H1 (cell line): ENCODE measurements around the gene ARAP2. TPM values are rescaled to one million over a fixed set of nuclear protein-coding genes. Genes with fewer than 3 reads are reported as not detected.

Experiments used
- ATF3 ChIP-seq: IDR thresholded peaks from 2 replicates; pipeline ENCODE4 v1.6.1; 2011; ENCODE audit warnings: low read depth, mild to moderate bottlenecking, low read length; ENCODE audit not compliant: insufficient read depth
- BACH1 ChIP-seq: IDR thresholded peaks from 2 replicates; pipeline ENCODE4 v1.6.1; 2012; ENCODE audit warnings: low read length, improper control_type of control experiment
- EP300 ChIP-seq, 2 experiments: IDR thresholded peaks; 1 replicate in 1 of 2; 2 replicates in 1 of 2; pipeline ENCODE4 v1.6.1; 2011 to 2012; ENCODE audit warnings: low read depth in 2 of 2, low read length in 2 of 2, mild to moderate bottlenecking in 2 of 2, borderline replicate concordance in 1 of 2, inconsistent platforms in 1 of 2, moderate library complexity in 1 of 2
- GABPA ChIP-seq: IDR thresholded peaks from 2 replicates; pipeline ENCODE4 v1.6.1; 2011; ENCODE audit warnings: mild to moderate bottlenecking, low read length, moderate library complexity, borderline replicate concordance; ENCODE audit not compliant: insufficient read depth
- KDM1A ChIP-seq: fragments of 200-600, 300-600 bp; sonication (generic); IDR thresholded peaks from 2 replicates; pipeline ENCODE4 v1.7.1; 2016; ENCODE audit warnings: mild to moderate bottlenecking, low read length, borderline replicate concordance
- KDM4A ChIP-seq: IDR thresholded peaks from one replicate; pipeline ENCODE4 v1.7.1; 2012; ENCODE audit warnings: low read depth, mild to moderate bottlenecking, moderate library complexity, low read length, inconsistent platforms; ENCODE audit not compliant: severe bottlenecking
- MAFK ChIP-seq: IDR thresholded peaks from 2 replicates; pipeline ENCODE4 v1.6.1; 2012; ENCODE audit warnings: low read depth, mild to moderate bottlenecking, improper control_type of control experiment, low read length
- SP1 ChIP-seq: IDR thresholded peaks from 2 replicates; pipeline ENCODE4 v1.6.1; 2011; ENCODE audit warnings: low read depth, low read length
- SP4 ChIP-seq: IDR thresholded peaks from 2 replicates; pipeline ENCODE4 v1.6.1; 2012; ENCODE audit warnings: low read length, inconsistent platforms
- SUZ12 ChIP-seq: fragments of 200-600 bp; sonication (generic); IDR thresholded peaks from 2 replicates; pipeline ENCODE4 v1.6.1; 2012; ENCODE audit warnings: mild to moderate bottlenecking, inconsistent platforms, low read length, moderate library complexity, mixed read lengths
- polyA plus RNA-seq, 7 experiments: library from polyadenylated mRNA; depleted of rRNA in 3 of 7; stranded (reverse) in 5 of 7; unstranded in 2 of 7; fragments of >200 nt in 5 of 7; fragments of 200-250 nt in 2 of 7; gene quantifications; 1 replicate in 5 of 7; 2 replicates in 1 of 7; 4 replicates in 1 of 7; pipeline versions ENCODE4 v1.2.1 to v1.2.3, GENCODE V29; 2011 to 2013; ENCODE audit warnings: missing spikeins in 2 of 7, mixed read lengths in 2 of 7
- total RNA-seq: library from RNA; stranded (reverse); fragmentation: NEBNext Ultra II Directional; extraction: Animal tissue kit (Norgen Biotek cat#: 25700); gene quantifications from 2 replicates; pipeline ENCODE4 v1.2.1, GENCODE V29; 2021
- TF ChIP-seq, protein P1 (sequence below): fragments of 300-600 bp; sonication (generic); IDR thresholded peaks from 2 replicates; pipeline ENCODE4 v1.7.1; 2012; ENCODE audit warnings: low read length, moderate library complexity, mild to moderate bottlenecking, inconsistent platforms; ENCODE audit not compliant: insufficient replicate concordance

ARAP2 gene
- total and polyA plus RNA-seq, 2 of the 8 experiments (the other 6 are each of a cell fraction or from before 2014, with no cell fraction given), result 0.15 to 2.3 TPM

- TF ChIP-seq, protein P1, sequence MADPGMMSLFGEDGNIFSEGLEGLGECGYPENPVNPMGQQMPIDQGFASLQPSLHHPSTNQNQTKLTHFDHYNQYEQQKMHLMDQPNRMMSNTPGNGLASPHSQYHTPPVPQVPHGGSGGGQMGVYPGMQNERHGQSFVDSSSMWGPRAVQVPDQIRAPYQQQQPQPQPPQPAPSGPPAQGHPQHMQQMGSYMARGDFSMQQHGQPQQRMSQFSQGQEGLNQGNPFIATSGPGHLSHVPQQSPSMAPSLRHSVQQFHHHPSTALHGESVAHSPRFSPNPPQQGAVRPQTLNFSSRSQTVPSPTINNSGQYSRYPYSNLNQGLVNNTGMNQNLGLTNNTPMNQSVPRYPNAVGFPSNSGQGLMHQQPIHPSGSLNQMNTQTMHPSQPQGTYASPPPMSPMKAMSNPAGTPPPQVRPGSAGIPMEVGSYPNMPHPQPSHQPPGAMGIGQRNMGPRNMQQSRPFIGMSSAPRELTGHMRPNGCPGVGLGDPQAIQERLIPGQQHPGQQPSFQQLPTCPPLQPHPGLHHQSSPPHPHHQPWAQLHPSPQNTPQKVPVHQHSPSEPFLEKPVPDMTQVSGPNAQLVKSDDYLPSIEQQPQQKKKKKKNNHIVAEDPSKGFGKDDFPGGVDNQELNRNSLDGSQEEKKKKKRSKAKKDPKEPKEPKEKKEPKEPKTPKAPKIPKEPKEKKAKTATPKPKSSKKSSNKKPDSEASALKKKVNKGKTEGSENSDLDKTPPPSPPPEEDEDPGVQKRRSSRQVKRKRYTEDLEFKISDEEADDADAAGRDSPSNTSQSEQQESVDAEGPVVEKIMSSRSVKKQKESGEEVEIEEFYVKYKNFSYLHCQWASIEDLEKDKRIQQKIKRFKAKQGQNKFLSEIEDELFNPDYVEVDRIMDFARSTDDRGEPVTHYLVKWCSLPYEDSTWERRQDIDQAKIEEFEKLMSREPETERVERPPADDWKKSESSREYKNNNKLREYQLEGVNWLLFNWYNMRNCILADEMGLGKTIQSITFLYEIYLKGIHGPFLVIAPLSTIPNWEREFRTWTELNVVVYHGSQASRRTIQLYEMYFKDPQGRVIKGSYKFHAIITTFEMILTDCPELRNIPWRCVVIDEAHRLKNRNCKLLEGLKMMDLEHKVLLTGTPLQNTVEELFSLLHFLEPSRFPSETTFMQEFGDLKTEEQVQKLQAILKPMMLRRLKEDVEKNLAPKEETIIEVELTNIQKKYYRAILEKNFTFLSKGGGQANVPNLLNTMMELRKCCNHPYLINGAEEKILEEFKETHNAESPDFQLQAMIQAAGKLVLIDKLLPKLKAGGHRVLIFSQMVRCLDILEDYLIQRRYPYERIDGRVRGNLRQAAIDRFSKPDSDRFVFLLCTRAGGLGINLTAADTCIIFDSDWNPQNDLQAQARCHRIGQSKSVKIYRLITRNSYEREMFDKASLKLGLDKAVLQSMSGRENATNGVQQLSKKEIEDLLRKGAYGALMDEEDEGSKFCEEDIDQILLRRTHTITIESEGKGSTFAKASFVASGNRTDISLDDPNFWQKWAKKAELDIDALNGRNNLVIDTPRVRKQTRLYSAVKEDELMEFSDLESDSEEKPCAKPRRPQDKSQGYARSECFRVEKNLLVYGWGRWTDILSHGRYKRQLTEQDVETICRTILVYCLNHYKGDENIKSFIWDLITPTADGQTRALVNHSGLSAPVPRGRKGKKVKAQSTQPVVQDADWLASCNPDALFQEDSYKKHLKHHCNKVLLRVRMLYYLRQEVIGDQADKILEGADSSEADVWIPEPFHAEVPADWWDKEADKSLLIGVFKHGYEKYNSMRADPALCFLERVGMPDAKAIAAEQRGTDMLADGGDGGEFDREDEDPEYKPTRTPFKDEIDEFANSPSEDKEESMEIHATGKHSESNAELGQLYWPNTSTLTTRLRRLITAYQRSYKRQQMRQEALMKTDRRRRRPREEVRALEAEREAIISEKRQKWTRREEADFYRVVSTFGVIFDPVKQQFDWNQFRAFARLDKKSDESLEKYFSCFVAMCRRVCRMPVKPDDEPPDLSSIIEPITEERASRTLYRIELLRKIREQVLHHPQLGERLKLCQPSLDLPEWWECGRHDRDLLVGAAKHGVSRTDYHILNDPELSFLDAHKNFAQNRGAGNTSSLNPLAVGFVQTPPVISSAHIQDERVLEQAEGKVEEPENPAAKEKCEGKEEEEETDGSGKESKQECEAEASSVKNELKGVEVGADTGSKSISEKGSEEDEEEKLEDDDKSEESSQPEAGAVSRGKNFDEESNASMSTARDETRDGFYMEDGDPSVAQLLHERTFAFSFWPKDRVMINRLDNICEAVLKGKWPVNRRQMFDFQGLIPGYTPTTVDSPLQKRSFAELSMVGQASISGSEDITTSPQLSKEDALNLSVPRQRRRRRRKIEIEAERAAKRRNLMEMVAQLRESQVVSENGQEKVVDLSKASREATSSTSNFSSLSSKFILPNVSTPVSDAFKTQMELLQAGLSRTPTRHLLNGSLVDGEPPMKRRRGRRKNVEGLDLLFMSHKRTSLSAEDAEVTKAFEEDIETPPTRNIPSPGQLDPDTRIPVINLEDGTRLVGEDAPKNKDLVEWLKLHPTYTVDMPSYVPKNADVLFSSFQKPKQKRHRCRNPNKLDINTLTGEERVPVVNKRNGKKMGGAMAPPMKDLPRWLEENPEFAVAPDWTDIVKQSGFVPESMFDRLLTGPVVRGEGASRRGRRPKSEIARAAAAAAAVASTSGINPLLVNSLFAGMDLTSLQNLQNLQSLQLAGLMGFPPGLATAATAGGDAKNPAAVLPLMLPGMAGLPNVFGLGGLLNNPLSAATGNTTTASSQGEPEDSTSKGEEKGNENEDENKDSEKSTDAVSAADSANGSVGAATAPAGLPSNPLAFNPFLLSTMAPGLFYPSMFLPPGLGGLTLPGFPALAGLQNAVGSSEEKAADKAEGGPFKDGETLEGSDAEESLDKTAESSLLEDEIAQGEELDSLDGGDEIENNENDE, result no peak
- no peak for TF ChIP-seq GABPA
- no peak for TF ChIP-seq SUZ12
- no peak for TF ChIP-seq MAFK
- TF ChIP-seq BACH1, result no peak
- TF ChIP-seq EP300 (IDR thresholded peaks at IDR 0.05; ENCODE audit: borderline replicate concordance in 1 of 2, low read depth in 2 of 2, low read length in 2 of 2), result no peak
- no peak for TF ChIP-seq KDM4A
- no peak for TF ChIP-seq SP1
- no peak for TF ChIP-seq ATF3
- TF ChIP-seq KDM1A, result no peak
- no peak for TF ChIP-seq SP4
These were observed 188.2 kb downstream of the ARAP2 start (continued) for GRCh38 chr4:36056136-36056535.
